ENCODE measurements around the gene GPR160.
"Not testable (repeated sequence)": the region's sequence is repeated elsewhere in the genome, so short reads cannot be mapped to it uniquely, and the experiment has no call there.

Gene GPR160

DNA sequence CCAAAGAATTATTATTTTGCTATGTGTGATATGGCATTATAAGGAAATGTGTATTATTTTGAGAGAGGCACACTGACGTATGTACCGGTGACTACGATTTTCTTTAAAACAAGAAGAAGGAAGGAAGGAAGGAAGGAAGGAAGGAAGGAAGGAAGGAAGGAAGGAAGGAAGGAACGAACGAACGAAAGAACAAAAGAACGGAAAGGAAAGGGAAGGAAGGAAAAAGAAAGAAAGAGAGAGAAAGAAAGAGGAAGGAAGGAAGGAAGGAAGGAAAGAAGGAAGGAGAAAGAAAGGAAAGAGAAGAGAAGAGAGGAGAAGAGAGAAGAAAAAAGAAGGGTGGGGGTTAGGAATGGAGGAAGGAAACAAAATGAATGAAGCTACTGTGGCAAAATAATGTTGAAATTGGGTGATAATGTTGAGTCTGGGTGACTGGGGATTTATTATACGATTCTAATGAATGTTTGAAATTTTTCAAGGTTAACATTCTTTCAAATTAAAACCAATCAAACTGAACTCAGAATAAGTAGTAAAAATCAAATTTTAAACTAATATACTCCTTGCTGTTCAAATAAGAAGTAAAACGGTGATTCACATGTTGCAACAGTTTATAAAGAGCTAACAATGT, 73.5 kb downstream of the GPR160 start:
- 98% methylated on average over 7 to 8 of the region's 9 CpGs for WGBS, 2 experiments (ENCODE audit: insufficient coverage in 2 of 2)
- Histone ChIP-seq H3K36me3 (ENCODE audit: control insufficient read depth, insufficient read depth, low read length) (peaks cover 47% of the 10 kb centered on the region), H3K9me3 (ENCODE audit: control insufficient read depth, low read length) (no peaks in the 10 kb centered on the region), H3K4me1 (ENCODE audit: control insufficient read depth, insufficient read depth, low read length, poor library complexity, severe bottlenecking) (no peaks in the 10 kb centered on the region), H3K4me3 (ENCODE audit: extremely low read depth, insufficient read depth, low read length, poor library complexity, severe bottlenecking) (no peak overlapping the region), H3K27ac (ENCODE audit: low read depth, low read length, severe bottlenecking) (no peak overlapping the region)

DNA sequence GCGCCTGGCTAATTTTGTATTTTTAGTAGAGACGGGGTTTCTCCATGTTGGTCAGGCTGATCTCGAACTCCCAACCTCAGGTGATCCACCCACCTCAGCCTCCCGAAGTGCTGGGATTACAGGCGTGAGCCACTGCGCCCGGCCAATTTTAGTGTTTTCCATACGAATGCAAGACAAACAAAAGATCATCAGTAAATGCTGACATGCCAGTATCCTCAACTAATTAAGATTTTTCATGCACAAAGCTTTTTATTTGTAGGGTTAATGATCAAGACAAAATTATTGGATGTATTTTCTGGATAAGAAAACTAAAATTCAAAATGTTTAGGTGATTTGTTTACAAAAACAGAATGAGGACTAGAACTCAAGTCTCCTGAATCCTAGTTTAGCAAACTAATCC, 76.4 kb downstream of the GPR160 start:
- H3K4me3 ChIP-seq (ENCODE audit: extremely low read depth, insufficient read depth, low read length, poor library complexity, severe bottlenecking); H3K4me1 ChIP-seq (ENCODE audit: control insufficient read depth, insufficient read depth, low read length, poor library complexity, severe bottlenecking); H3K9me3 ChIP-seq (ENCODE audit: control insufficient read depth, low read length); H3K27ac ChIP-seq (ENCODE audit: low read depth, low read length, severe bottlenecking): not testable (repeated sequence)
- 94 to 100% methylated on average over 3 to 7 of the region's 8 CpGs for WGBS, 2 experiments (ENCODE audit: insufficient coverage in 2 of 2)
- H3K36me3 ChIP-seq (ENCODE audit: control insufficient read depth, insufficient read depth, low read length) = peaks cover 49% of the 10 kb centered on the region

DNA sequence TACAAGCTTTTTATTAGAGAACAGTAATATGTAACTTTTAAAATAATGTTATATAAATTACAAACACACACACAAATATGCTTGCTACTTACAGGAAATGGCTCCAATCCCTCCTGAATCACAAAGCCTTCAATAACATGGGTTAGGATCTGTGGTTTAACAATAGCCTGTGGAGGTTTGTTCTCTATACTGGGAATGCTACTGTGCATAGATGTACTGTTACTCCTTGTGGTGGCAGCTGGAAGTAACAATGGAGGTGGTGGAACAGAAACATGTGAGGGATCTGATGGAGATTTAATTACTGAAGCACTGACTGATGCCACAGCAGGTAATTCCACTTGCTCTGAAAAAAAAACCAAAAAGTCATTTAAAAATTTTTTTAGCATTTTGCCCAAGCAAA, 79.3 kb downstream of the GPR160 start:
- Histone ChIP-seq H3K9me3 (ENCODE audit: control insufficient read depth, low read length) (no peaks in the 10 kb centered on the region), H3K4me1 (ENCODE audit: control insufficient read depth, insufficient read depth, low read length, poor library complexity, severe bottlenecking) (no peaks in the 10 kb centered on the region), H3K4me3 (ENCODE audit: extremely low read depth, insufficient read depth, low read length, poor library complexity, severe bottlenecking) (no peak overlapping the region), H3K36me3 (ENCODE audit: control insufficient read depth, insufficient read depth, low read length) (peaks cover 58% of the 10 kb centered on the region), H3K27ac (ENCODE audit: low read depth, low read length, severe bottlenecking) (no peak overlapping the region)

DNA sequence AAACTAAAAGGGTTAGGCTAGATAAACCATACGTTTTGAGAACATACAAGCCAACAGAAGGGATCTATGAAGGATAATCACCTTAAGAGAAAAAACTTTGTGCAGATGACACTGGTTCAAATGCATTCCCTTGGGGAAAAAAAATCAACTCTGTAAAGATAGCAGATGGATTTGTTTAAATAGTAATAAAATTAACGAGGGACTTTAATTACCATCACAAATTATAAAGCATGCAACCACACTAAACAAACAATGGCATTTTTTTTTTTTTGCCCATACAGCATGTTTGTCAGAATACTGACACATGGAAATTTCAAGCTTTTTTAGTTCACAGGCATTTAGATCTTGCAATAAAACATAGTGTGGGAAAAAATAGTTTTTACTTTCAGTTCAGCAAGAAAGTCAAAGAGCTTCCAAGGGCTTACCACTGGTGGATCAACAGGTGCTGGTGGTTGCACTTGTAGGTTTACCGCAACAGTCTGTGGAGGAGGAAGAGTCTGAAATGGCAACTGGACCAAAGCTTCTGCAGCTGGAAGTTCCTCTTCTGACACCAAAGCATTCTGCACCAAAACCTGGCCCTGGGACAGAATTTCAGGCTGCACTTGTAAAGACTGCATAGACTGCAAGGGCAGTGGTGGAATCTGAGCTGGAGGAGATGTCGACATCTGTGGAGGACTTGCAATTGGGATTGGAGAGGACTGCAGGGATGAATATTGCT, 90.6 kb downstream of the GPR160 start:
- Histone ChIP-seq H3K27ac (ENCODE audit: low read depth, low read length, severe bottlenecking) (no peak overlapping the region), H3K4me1 (ENCODE audit: control insufficient read depth, insufficient read depth, low read length, poor library complexity, severe bottlenecking) (no peaks in the 10 kb centered on the region), H3K36me3 (ENCODE audit: control insufficient read depth, insufficient read depth, low read length) (peaks cover 33% of the 10 kb centered on the region), H3K4me3 (ENCODE audit: extremely low read depth, insufficient read depth, low read length, poor library complexity, severe bottlenecking) (no peak overlapping the region), H3K9me3 (ENCODE audit: control insufficient read depth, low read length) (no peaks in the 10 kb centered on the region)
- 100% methylated on average over 2 of the region's 4 CpGs for WGBS, 2 experiments (ENCODE audit: insufficient coverage in 2 of 2)

DNA sequence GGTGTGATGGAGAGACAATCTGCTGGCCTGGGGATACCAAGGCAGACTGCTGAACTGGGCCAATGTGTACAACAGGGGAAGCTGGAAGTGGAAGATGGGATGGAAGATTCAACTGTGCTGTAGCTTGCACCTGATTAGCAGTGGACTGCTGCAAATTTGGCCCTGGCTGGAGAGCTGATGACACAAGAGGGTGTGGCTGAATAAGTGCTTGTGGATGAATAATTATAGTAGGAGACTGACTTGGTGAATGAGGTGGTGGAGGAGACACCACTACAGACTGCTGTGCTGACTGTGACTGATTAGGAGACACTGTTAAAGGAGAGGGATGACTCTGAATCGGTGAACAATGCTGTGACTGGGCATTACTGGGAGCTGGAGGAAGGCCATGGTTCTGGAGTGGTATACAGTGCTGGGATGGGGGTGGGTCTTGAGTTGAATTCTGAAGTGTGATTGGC, 91.2 kb downstream of the GPR160 start:
- 80 to 95% methylated on average over 1 of the region's 1 CpG for WGBS, 2 experiments (ENCODE audit: insufficient coverage in 2 of 2)
- H3K36me3 ChIP-seq (ENCODE audit: control insufficient read depth, insufficient read depth, low read length) = peaks cover 39% of the 10 kb centered on the region

DNA sequence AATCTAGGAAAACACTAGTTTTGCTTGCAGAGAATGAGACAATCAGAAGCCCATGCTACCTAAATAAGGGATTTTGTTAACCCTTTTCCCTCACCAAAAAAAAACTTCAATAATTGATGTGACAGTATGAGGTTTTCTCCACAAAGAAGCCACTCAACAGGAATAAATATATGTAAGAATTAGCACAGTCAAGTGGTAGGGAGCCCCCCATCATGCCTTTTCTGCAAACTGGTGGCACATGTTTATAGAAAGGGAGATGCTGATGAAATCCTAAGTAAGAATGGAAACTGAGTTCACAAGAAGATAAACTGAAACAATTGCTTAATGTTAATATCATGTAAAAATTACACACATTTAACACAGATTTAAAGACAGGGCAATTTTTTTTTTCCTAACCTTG, 92.7 kb downstream of the GPR160 start:
- Histone ChIP-seq H3K9me3 (ENCODE audit: control insufficient read depth, low read length) (no peaks in the 10 kb centered on the region), H3K4me3 (ENCODE audit: extremely low read depth, insufficient read depth, low read length, poor library complexity, severe bottlenecking) (no peak overlapping the region), H3K27ac (ENCODE audit: low read depth, low read length, severe bottlenecking) (no peak overlapping the region), H3K4me1 (ENCODE audit: control insufficient read depth, insufficient read depth, low read length, poor library complexity, severe bottlenecking) (no peaks in the 10 kb centered on the region), H3K36me3 (ENCODE audit: control insufficient read depth, insufficient read depth, low read length) (peaks cover 50% of the 10 kb centered on the region)

More for the DNA sequence above, 91.2 kb downstream of the GPR160 start:
- H3K27ac ChIP-seq (ENCODE audit: low read depth, low read length, severe bottlenecking) = no peak overlapping the region
- H3K4me3 ChIP-seq (ENCODE audit: extremely low read depth, insufficient read depth, low read length, poor library complexity, severe bottlenecking) = no peak overlapping the region
- no peaks in the 10 kb centered on the region for H3K4me1 ChIP-seq (ENCODE audit: control insufficient read depth, insufficient read depth, low read length, poor library complexity, severe bottlenecking)
- H3K9me3 ChIP-seq (ENCODE audit: control insufficient read depth, low read length) = no peaks in the 10 kb centered on the region

DNA sequence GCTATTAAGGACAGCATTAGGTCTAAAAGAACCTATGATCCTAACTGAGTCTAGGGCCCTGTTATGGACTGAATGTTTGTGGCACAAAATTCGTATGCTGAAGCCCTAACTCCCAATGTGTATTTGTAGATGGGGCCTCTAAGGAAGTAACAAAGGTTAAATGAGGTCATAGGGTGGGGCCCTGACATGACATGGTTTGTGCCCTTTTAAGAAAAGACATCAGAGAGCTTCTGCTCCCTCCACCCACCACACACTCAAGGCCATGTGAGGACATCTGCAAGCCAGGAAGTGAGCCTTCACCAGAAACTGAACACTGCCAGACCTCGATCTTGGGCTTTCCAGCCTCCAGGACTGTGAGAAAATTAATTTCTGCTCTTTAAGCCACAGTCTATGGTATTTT, 94.5 kb downstream of the GPR160 start:
- H3K4me1 ChIP-seq (ENCODE audit: control insufficient read depth, insufficient read depth, low read length, poor library complexity, severe bottlenecking) = no peaks in the 10 kb centered on the region
- no peak overlapping the region for H3K4me3 ChIP-seq (ENCODE audit: extremely low read depth, insufficient read depth, low read length, poor library complexity, severe bottlenecking)
- no peak overlapping the region for H3K27ac ChIP-seq (ENCODE audit: low read depth, low read length, severe bottlenecking)
- H3K36me3 ChIP-seq (ENCODE audit: control insufficient read depth, insufficient read depth, low read length) = peaks cover 55% of the 10 kb centered on the region
- no peaks in the 10 kb centered on the region for H3K9me3 ChIP-seq (ENCODE audit: control insufficient read depth, low read length)
- 80 to 100% methylated on average over 1 of the region's 2 CpGs for WGBS, 2 experiments (ENCODE audit: insufficient coverage in 2 of 2)
